Hematopoietic multipotent progenitor cell treated with erythropoietin and hydrocortisone succinate and interleukin-3 and kit ligand, for 15 days (in vitro differentiated cells): ENCODE results near the gene PIGA.

Experiments used
- DNase-seq: peaks from one replicate; pipeline ENCODE4 v3.0.0-alpha.2; 2015; ENCODE audit warnings: low spot score

PIGA gene

GRCh38 chrX:15335135-15336022 is at the start of gene PIGA:
TSS of gene PIGA (minus strand) at chrX:15335523. CDS start at chrX:15331930, 3,593 bp downstream.
- DNase-seq, result peak; percentile 94

DNA sequence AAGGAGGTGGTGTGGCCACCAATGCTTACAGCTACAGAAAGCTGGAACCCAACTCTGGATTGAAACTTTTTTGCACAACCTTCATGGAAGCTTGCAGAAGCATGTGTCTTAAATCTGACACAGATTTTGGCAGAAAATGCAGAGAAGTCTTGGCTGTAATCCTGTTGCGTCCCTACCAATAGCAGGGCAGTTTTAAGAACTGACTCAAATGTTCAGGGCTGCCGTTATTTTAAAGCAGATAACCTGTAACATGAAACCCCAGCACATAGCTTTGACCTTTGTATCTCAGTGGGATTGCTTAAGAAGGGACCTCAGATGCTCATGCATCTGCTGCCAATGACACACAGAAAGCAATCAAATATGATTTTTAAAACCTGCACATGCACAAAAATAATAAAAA is 49.0 kb upstream of the PIGA start, which contains the start of gene VEGFD:
Gene VEGFD (minus strand): TSS at position 110 of the 400 bp plus-strand sequence. CDS start 467 bp downstream, outside the sequence.
- DNase-seq, result no peak

- no peak for DNase-seq
These were observed 47.5 kb upstream of the PIGA start for GRCh38 chrX:15382813-15383212.

GRCh38 chrX:15376956-15377355 is 41.6 kb upstream of the PIGA start:
- DNase-seq, result no peak

DNA sequence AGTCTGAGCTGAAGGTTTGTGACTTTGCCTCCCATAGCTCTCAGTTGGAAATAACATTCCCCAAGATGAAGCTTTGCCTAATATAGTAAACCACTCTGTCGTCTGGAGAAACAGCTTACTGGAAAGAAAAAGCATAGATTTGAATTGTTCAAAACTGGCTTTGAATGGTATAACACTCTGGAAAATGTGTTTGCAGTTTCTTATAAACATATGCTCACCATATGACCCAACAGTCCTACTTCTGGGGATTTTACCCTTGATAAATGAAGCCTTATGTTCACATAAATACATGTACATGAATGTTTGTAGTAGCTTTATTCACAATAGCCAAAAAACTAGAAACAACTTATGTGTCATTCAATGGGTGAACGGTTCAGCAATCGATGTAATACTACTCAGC is 38.7 kb upstream of the PIGA start:
- no peak for DNase-seq

DNA sequence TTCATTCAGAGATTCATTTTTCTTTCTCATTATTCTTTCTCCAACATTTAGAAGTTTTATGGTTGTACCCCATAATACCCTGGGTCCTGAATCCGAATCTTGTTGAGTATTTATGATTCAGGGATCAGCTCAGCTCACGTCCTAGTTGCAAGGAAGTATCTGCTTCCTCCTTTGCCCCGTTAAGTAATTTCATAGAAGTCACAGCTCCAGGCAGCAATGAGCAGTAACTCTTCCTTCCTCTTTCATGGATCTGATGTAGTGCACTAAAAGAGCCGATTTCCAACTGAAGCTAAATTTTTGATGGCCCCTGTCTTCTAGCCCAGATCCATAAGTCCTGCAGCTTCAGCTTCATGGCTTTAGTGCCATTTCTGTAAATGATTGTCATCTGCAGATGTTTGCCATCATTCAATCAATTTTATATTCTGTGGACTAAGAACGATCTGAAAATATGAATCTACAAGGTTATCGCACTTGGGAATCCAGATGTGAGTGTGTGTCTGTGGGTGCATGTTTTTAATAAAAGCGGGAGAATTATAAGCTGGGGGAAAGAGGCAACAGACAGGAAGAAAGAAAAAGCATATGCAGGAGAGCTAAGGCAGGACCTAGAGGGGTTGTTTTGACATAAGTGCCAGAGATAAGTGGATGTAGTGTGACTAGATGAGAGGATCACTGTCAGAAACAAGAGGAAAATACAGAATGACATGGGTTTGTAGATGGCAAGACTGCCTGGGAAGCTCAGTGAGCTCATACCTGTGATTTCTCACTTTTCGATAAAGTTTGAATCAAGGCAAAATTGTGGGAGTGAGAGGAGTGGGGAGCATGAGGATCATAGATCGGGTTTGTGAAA is 31.4 kb upstream of the PIGA start:
- DNase-seq, result no peak

DNA sequence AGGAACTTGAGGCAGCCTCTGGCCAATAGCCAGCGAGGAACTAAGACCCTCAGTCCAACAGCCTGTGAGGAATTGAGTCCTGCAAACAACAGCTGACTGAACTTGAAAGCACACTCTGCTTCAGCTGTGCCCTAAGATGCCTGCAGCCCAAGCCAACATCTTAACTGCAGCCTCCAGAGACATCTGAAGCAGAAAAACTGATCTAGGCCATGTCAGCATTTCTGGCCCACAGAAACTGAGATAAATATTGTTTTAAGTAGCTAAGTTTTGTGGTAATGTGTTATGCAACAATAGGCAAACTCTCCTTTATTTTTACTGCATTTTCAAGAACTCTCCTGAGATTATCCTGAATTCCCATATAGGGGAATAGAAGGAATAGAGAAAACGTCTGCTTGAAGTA is 24.4 kb upstream of the PIGA start:
- DNase-seq, result no peak

DNA sequence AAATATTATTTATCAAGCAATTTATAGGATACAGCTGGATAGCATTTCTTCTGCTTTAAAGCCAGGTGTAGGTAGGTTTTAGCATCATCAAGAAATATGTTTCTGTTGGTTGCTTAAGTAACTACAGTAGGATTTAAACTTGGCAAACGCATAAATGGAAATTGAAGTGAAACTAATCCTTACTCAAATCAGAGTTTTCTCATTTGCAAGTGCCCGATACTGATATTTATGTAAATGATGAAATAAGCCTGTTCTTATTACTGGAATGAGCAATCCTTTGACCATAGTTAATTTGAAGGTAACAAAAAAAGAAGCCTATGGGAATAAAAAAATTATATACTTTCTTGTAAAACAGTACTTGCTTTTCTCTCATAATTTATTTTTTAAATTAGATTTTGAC is 23.2 kb upstream of the PIGA start:
- no peak for DNase-seq

- DNase-seq, result no peak
These were observed 21.1 kb upstream of the PIGA start for GRCh38 chrX:15356444-15356843.

- DNase-seq, result no peak
These were observed 15.1 kb upstream of the PIGA start for GRCh38 chrX:15350329-15350996.

DNA sequence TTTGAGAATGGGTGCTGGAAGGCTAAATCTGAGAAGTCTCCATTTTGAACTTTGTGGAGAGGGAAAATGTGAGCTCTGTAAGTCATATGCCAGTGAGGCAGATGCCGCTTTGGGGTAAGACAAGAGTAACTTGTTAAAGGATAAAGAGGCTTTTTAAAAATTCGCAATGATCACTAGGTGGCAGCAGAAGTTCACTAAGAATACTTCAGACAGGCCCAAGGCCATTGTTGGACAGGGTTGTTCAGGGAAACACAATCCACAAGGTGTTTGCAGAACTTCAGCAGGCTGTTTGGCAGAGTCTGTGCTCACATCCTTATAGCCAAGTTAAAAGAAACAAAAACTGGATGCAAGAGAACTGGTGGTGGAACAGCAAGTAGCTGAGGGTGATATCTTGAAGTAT is 13.7 kb upstream of the PIGA start:
- DNase-seq, result peak; percentile 46

- DNase-seq, result no peak
These were observed 10.7 kb upstream of the PIGA start for GRCh38 chrX:15345976-15346375.

GRCh38 chrX:15344106-15344505 is 8.8 kb upstream of the PIGA start:
- DNase-seq, result no peak

DNA sequence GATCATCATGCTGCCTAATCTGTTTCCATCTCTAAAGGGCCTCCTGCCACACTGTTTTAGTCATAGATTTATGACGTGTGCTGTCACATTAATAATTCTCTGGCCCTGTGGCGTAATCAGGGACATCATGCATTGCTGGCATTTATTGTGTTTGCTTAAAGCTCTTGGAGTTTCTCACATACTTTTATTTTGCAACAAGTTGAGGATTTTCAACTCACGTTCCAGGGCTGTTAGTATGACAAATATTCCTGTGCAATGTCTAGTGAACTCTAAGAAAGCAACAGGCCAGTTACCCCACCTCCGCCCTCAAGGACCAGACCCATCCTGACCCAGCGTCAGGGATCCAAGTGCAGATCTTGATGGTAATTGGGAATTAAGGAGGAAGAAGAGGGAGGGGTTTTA is 7.8 kb upstream of the PIGA start:
- no peak for DNase-seq

DNA sequence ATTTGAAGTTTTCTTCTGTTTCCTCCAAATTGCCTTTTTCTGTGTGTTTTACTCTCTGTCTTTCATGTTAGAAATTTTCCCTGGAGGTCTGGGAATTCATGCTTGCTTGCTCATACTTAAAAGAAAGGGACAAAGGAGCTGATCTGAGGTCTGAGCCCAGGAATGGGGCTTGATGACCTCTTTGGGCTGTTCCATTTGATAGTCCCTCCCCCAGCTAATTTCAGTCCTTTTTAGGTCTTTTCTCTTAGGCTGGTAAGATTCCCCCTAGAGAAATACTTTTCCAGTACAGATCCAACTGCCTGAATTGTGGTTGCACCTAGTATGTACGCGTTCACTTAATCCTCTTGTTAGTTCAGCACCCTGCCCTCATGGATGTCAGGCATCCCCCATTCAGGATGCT is 5.5 kb upstream of the PIGA start:
- DNase-seq, result no peak

- no peak for DNase-seq
These were observed 695 bp upstream of the PIGA start for GRCh38 chrX:15336023-15336413.

- peak; percentile 8 for DNase-seq
These were observed 762 bp downstream of the PIGA start for GRCh38 chrX:15334561-15334960.

DNA sequence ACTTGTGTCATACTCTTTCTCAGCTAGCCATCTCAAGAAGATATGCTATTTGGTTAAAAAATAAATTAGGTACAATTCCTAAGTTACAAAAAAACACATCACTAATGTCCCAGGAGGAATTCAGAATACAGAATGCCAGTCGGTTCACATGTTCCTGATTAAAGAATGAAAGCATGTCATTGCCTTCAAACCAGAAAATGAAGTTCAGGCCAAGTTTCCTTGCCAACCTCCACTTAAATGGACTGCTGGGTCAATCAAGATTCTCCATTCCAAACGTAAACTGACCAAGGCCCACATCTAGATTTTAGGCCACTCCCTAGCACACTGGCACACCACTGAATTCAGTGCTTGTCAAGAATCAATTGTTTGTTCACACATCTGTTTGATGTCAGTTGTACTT is 6.5 kb downstream of the PIGA start:
- DNase-seq, result no peak

DNA sequence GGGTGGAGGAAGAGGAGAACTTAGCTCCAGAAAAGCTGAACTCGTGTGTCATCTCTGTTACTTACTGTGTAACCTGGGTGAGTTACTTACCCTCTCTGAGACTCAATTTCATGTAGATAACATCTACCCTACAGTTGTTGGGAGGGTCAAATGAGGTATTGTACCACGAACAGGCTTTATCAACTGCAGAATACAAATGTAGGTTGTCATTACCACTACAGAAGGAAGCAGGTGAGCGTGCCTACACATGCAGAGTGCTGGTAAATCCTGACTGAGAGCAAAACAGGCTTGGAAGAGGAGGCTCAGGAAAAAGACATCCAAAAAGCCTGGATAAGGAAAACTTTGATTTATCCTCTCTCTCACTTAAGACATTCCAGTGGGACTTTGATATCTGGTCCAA is 7.2 kb downstream of the PIGA start:
- no peak for DNase-seq

- no peak for DNase-seq
These were observed 12.9 kb downstream of the PIGA start for GRCh38 chrX:15322472-15322871.

DNA sequence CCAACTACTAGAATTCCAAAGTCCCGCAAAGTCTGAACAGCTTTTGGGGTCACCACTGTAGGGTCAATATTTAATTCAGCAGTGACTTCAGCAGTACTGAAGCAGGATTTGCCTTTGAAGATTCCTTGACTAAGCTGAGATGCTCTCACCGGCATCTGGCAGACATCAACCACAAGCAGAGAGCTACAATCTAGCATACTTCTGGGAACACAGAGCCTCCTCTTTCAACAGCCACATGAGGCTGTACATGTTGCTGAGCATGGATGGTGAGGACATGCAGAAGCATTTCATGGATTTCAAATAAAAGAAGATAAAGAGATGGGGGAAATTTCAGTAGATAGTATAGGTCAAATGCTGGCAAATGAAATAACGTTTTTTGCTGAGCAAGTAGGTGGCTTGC is 13.3 kb downstream of the PIGA start:
- no peak for DNase-seq

DNA sequence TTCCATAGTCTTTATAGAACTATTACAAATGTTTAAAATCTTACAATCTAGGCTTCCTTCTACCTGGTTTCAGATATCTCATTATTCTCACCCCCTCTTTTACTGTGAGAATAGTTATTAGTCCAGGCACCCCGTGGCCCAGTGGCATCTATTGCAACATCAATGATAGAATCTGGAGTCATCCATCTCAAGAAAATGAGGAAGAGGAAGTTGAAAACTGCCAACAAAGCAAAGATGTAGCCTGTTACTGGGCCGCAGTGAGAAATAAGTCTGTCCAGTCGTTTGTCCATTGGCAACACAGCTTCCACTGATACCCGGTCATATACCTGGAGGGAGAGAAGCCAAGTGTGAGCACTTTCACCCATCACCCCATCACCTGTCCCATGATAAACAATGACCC is 13.9 kb downstream of the PIGA start:
- no peak for DNase-seq

DNA sequence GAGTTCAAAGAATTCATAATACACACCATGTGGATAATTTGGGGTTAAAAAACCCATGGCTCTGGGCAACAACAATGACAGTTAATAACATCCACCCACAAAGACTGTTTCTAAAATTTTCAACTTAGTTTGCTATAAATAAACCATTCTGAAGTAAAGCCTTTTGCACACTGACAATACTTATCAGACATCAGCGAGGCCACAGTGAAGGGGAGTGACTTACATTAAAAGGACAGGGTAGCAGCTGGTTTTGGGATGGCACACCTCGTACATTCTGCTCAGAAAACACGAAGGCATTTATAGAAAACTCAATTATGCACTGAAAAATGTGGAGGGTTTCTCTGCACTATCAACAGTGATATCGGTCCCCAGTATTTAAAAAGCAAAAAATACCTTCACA is 15.0 kb downstream of the PIGA start:
- DNase-seq, result no peak
